ENCODE data around the gene CYFIP1. TPM values are rescaled to one million over a fixed set of nuclear protein-coding genes. Genes with fewer than 3 reads are reported as not detected.

Gene CYFIP1
- total RNA-seq, 1 experiment from 2014 or later, result 159 TPM

DNA sequence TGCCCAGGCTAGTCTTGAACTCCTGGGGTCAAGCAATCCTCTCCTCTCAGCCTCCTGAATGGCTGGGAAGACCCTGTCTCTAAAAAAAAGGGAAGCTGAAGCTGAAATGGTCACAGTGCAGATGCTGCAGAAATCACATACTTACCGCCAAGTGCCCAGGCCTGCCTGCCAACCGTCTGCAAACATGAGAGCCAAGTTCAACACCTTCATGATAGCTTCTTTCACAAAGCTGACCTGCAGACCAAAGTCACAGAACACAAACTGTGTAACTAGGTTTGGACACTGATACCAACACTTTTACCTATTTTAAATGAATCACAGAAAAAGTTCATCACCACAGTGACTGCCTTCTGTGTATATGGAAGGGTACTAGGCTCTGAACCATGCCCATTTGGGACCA lies 22.8 kb upstream of the CYFIP1 start:
- intact Hi-C loops (cut with micrococcal nuclease; ENCODE audit: unreplicated experiment), result no loop called here
- ChIA-PET POLR2A (no interaction called here), CTCF (interaction anchor here (0.7 kb wide), 1 partner anchor 12 kb away, joined by 8 read pairs; no protein-coding TSS in a partner anchor)
- DNase-seq (ENCODE audit: low read depth, low spot score) (no peak), ATAC-seq (no peak)
- no peaks in the 10 kb centered on the region for H3K4me1 ChIP-seq (ENCODE audit: control insufficient read depth, insufficient read depth, low read length)
- H3K27me3 ChIP-seq (ENCODE audit: control insufficient read depth, insufficient read depth, low read length), result no peaks in the 10 kb centered on the region
- H3K36me3 ChIP-seq (ENCODE audit: control insufficient read depth, insufficient read depth, low read length), result peaks cover 11% of the 10 kb centered on the region; the same call in 1 of the 2 replicates
- in situ Hi-C loops (cut with HindIII; ENCODE audit: low pct_unique_long_range_greater_than_20kb, low sequenced_read_pairs), result no loop called here
- H3K27ac ChIP-seq (ENCODE audit: low read length), result no peak overlapping the region
- H3K4me3 ChIP-seq (ENCODE audit: low read depth in 2 of 2, low read length in 2 of 2), result no peak overlapping the region
- H3K9me3 ChIP-seq (ENCODE audit: control insufficient read depth, insufficient read depth, low read depth, low read length), result no peaks in the 10 kb centered on the region
- no peak for TF ChIP-seq TCF7L2 (IDR thresholded peaks at IDR 0.05; ENCODE audit: low read depth, low read length)
- TF ChIP-seq REST (IDR thresholded peaks at IDR 0.05; ENCODE audit: insufficient read depth in 1 of 2, low read depth in 2 of 2, low read length in 1 of 2), result no peak
- TF ChIP-seq, protein P1, sequence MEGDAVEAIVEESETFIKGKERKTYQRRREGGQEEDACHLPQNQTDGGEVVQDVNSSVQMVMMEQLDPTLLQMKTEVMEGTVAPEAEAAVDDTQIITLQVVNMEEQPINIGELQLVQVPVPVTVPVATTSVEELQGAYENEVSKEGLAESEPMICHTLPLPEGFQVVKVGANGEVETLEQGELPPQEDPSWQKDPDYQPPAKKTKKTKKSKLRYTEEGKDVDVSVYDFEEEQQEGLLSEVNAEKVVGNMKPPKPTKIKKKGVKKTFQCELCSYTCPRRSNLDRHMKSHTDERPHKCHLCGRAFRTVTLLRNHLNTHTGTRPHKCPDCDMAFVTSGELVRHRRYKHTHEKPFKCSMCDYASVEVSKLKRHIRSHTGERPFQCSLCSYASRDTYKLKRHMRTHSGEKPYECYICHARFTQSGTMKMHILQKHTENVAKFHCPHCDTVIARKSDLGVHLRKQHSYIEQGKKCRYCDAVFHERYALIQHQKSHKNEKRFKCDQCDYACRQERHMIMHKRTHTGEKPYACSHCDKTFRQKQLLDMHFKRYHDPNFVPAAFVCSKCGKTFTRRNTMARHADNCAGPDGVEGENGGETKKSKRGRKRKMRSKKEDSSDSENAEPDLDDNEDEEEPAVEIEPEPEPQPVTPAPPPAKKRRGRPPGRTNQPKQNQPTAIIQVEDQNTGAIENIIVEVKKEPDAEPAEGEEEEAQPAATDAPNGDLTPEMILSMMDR (IDR thresholded peaks at IDR 0.05), result no peak
- TF ChIP-seq SIN3A (IDR thresholded peaks at IDR 0.05; ENCODE audit: borderline replicate concordance, insufficient read depth, low read depth, low read length), result no peak
- no peak for TF ChIP-seq POLR2AphosphoS5 (IDR thresholded peaks at IDR 0.05; ENCODE audit: low read depth, low read length)
- BruUV-seq (replicated peaks), result no TSS peak

DNA sequence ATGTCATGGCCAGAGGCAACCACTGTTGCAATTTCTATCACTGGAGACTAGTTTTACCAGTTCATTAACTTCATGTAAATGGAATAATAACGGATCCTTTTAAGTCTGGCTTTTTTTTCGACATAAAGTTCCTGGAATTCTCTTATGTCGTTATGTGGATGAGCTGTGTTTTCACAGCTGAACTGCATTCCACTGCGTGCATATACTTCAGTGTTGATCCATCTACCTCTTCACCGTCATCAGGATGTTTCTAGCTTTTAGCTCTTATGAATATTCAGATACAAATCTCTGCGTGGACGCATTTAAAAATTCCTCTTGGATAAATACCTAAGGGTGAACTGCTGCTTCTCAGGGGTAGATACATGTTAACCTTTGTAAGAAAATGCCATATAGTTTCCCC lies 15.6 kb upstream of the CYFIP1 start:
- in situ Hi-C loops (cut with HindIII; ENCODE audit: low pct_unique_long_range_greater_than_20kb, low sequenced_read_pairs), result no loop called here
- no peak for DNase-seq (ENCODE audit: low read depth, low spot score)
- no peaks in the 10 kb centered on the region for H3K4me1 ChIP-seq (ENCODE audit: control insufficient read depth, insufficient read depth, low read length)
- ChIA-PET POLR2A (no interaction called here), CTCF (no interaction called here)
- no peak overlapping the region for H3K4me3 ChIP-seq (ENCODE audit: low read depth in 2 of 2, low read length in 2 of 2)
- H3K36me3 ChIP-seq (ENCODE audit: control insufficient read depth, insufficient read depth, low read length), result peaks cover 8% of the 10 kb centered on the region; the same call in 1 of the 2 replicates
- no TSS peak for BruUV-seq (replicated peaks)
- no peaks in the 10 kb centered on the region for H3K27me3 ChIP-seq (ENCODE audit: control insufficient read depth, insufficient read depth, low read length)
- ATAC-seq, result no peak
- H3K9me3 ChIP-seq (ENCODE audit: control insufficient read depth, insufficient read depth, low read depth, low read length), result no peaks in the 10 kb centered on the region
- intact Hi-C loops (cut with micrococcal nuclease; ENCODE audit: unreplicated experiment), result no loop called here
- no peak overlapping the region for H3K27ac ChIP-seq (ENCODE audit: low read length)
- TF ChIP-seq POLR2AphosphoS5 (IDR thresholded peaks at IDR 0.05; ENCODE audit: low read depth, low read length), result no peak
- TF ChIP-seq REST (IDR thresholded peaks at IDR 0.05; ENCODE audit: insufficient read depth in 1 of 2, low read depth in 2 of 2, low read length in 1 of 2), result no peak
- TF ChIP-seq, protein P1 (IDR thresholded peaks at IDR 0.05), result no peak
- TF ChIP-seq SIN3A (IDR thresholded peaks at IDR 0.05; ENCODE audit: borderline replicate concordance, insufficient read depth, low read depth, low read length), result no peak
- TF ChIP-seq TCF7L2 (IDR thresholded peaks at IDR 0.05; ENCODE audit: low read depth, low read length), result no peak
